ENCODE data around the gene ATG9B.
A peak's percentile ranks its signal among the peaks of the same experiment; 100 is the strongest.

ATG9B gene

GRCh38 chr7:151005566-151005965 is 18.7 kb downstream of the ATG9B start:
- no peak for TF ChIP-seq CTCF (IDR thresholded peaks at IDR 0.05; ENCODE audit: insufficient read depth, low read depth, low read length, missing control alignments)
- H3K4me3 ChIP-seq (ENCODE audit: low read length) = no peak overlapping the region
- DNase-seq (ENCODE audit: low read depth) = no peak

- DNase-seq (ENCODE audit: low read depth) = peak; percentile 63
- peak; percentile 24 for TF ChIP-seq CTCF (IDR thresholded peaks at IDR 0.05; ENCODE audit: insufficient read depth, low read depth, low read length, missing control alignments)
- no peak overlapping the region for H3K4me3 ChIP-seq (ENCODE audit: low read length)
These were observed 20.7 kb downstream of the ATG9B start for GRCh38 chr7:151003572-151003971.

GRCh38 chr7:151001546-151001945 is 22.7 kb downstream of the ATG9B start:
- no peak for DNase-seq (ENCODE audit: low read depth)
- TF ChIP-seq CTCF (IDR thresholded peaks at IDR 0.05; ENCODE audit: insufficient read depth, low read depth, low read length, missing control alignments) = no peak
- no peak overlapping the region for H3K4me3 ChIP-seq (ENCODE audit: low read length)

- TF ChIP-seq CTCF (IDR thresholded peaks at IDR 0.05; ENCODE audit: insufficient read depth, low read depth, low read length, missing control alignments) = no peak
- DNase-seq (ENCODE audit: low read depth) = no peak
These were observed 23.3 kb downstream of the ATG9B start for GRCh38 chr7:151000897-151001495.

GRCh38 chr7:150999497-151000230 is 24.6 kb downstream of the ATG9B start:
- TF ChIP-seq CTCF (IDR thresholded peaks at IDR 0.05; ENCODE audit: insufficient read depth, low read depth, low read length, missing control alignments) = no peak
- H3K4me3 ChIP-seq (ENCODE audit: low read length) = no peak overlapping the region
- no peak for DNase-seq (ENCODE audit: low read depth)

More at GRCh38 chr7:151000897-151001495, 23.3 kb downstream of the ATG9B start:
- no peak overlapping the region for H3K4me3 ChIP-seq (ENCODE audit: low read length)

- no peak overlapping the region for H3K4me3 ChIP-seq (ENCODE audit: low read length)
- TF ChIP-seq CTCF (IDR thresholded peaks at IDR 0.05; ENCODE audit: insufficient read depth, low read depth, low read length, missing control alignments) = no peak
- DNase-seq (ENCODE audit: low read depth) = no peak
These were observed 25.3 kb downstream of the ATG9B start for GRCh38 chr7:150999001-150999400.

Measured in epithelial cell of esophagus (primary cell).